ENCODE data around the gene ABCA5.

The ABCA5 gene

DNA sequence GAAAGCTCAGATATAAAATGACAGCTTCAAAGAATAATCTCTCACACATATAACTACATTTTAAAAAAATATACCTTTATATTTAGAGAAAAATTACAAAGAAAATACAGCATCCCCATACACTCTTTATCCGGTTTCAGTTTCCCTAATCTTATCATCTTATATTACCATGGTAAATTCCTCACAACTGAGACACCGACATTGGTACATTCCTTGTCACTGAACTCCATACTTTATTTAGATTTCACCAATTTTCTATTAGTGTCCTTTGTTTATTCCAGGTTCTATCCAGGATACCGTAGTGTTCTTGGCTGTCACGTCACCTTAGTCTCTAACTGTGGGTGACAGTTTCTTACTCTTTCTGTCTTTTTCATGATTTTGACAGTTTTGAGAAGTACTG is 76.3 kb downstream of the ABCA5 start:
- no peak for DNase-seq

GRCh38 chr17:69246726-69247375 is 80.1 kb downstream of the ABCA5 start:
- peak; percentile 35 for DNase-seq

DNA sequence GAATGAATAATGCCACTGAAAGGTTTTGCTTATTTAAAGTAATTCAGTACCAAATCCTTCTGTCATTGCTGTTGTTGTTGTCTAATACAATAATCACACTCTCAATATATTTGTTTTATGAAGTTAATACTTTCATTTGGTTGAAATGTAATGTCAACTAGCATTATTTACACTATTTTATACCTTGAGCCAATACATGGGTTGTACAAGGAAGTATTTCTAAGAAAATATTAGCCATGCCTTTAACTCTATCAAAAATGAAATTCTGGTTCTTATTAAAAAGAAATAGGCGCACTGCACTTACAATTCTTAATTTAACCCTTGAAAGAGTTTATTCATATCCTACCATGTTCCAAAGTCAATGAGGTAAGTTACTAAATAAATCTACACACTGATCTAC is 80.7 kb downstream of the ABCA5 start:
- DNase-seq, result no peak

GRCh38 chr17:69245617-69246016 is 81.3 kb downstream of the ABCA5 start:
- no peak for DNase-seq

DNA sequence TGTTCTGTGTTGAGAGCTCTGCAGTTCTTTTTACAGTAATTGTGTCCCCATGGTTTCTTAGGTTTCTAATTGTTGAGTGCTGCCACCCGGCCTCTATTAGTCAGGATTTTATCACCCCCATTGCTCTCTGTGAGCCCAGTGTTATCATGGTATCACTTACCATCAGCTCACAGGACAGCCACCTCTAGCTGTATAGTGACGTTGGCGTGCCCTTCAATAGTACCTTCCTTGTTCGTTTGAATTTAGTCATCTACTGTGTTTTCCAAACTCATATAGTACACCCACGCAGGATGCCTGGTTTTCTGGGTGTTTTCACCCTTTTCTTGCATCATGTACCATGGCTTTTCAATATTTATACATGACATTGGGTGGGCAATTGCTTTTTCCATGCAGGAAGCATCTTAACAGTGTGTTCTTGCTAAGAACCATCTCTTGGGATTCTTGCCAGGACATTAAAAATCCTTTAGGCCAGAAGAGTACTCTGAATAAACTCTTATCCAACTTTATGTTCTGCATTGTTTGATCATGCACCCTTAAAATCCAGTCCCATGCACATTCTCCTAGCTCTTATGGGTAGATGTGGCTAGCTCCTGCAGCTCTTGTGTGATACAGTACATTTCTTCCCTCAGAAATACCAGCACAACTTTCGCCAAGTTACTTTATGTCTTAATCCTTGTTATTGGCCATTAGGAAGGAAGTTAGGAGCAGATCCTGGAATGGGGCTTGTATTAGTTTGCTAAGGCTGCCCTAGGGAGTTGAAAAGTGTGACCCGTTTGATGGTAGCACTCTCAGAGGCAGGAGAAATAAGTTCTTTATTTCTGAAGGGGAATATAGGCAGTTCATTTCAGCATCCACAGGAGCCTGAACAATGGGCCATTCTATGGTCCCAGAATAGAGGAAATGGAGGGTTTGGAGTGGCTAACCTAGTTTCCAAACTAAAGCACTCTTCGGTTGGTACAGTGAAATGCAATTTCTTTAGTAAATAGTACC is 87.0 kb downstream of the ABCA5 start:
- DNase-seq, result no peak

DNA sequence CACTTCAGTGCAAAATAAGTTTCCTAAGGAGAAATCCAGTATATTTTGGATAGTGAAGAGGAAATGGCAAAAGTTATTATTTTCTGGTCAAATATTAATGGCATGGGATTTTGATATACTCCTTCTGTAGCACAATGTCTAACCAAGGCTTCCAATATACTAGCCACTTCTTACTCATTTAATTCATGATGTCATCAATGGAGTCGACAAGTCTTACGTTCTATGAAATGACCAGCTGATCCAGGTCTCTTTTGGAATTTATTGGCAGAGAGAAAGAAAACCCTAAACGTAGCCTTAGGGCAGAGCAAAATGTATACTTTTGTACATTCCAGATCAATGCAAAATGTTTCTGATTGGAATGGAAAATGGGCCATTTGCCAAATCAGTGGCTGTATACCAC is 90.0 kb downstream of the ABCA5 start:
- no peak for DNase-seq

GRCh38 chr17:69236464-69236863 is 90.5 kb downstream of the ABCA5 start:
- no peak for DNase-seq

- DNase-seq, result peak; percentile 60
Observed at GRCh38 chr17:69235338-69236058, 91.4 kb downstream of the ABCA5 start.

DNA sequence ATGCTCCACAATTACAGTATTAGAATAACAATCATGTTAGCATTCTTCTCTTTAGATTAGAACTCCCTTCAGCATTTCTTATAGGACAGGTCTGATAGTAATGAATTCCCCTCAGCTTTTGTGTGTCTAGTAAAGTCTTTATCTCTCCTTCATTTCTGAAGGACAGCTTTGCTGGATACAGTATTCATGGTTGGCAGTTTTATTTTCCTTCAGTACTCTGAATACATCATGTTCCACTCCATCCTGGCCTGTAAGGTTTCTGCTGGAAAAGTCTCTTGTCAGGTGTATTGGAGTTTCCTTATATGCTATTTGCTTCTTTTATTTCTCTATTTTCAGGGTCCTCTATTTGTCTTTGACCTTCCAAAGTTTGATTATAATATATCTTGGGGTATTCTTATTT is 94.3 kb downstream of the ABCA5 start:
- no peak for DNase-seq

DNA sequence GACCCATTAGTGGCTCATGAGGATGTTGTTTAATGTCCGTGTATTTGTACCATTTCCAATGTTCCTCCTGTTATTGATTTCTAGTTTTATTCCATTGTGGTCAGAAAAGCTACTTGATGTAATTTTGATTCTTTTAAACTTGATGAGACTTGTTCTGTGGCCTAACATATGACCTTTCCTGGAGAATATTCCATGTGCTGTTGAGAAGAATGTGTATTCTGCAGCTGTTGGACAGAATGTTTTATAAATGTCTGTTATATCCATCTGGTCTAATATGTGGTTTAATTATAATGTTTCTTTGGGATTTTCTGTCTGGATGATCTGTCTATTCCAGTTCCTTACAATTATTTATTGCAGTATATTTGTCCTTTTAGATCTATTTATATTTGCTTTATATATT is 95.4 kb downstream of the ABCA5 start:
- no peak for DNase-seq

GRCh38 chr17:69230939-69231338 is 96.0 kb downstream of the ABCA5 start:
- no peak for DNase-seq

DNA sequence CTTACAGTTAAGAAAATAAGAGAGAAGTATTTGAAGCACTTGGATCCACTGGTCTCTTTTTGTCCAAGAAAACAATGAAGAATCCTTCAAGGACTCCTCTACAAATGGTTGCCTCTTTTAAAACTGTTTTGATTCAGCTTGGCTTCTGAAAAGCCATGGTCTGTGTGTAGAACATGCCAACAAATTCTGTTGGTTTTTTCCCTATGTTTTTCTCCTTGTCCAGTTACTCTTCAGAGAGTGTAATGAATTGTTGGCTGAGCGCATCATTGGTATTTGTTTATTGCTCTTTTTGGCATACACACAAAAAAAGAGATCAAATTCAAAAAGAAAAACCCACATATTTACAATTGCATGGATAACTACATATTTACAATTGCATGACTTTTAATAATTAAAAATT is 98.4 kb downstream of the ABCA5 start, which contains the start of gene ABCA10:
TSS of gene ABCA10 (minus strand) at position 249 of the 400 bp plus-strand sequence. CDS start 3,466 bp downstream, outside the sequence.
- no peak for DNase-seq

- DNase-seq, result no peak
Observed at GRCh38 chr17:69228018-69228417, 98.9 kb downstream of the ABCA5 start.

DNA sequence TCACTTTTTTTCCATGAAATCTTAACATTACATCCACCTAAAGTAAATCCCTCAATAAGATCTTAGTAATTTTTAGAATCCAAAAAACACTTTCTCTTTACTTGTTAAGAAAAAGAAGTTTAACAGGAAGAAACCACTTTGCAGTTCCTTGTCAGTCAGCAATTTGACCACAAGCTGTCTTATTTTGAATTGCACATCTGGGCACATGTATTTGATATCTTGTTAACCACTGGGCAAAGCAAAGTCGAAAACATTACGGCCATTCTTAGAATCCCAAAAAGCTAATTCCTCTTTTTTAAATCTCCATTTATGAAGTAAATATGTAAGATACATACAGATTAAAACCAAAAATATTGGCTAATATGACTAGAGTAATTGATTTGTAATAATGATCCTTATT is 99.4 kb downstream of the ABCA5 start:
- DNase-seq, result no peak

DNA sequence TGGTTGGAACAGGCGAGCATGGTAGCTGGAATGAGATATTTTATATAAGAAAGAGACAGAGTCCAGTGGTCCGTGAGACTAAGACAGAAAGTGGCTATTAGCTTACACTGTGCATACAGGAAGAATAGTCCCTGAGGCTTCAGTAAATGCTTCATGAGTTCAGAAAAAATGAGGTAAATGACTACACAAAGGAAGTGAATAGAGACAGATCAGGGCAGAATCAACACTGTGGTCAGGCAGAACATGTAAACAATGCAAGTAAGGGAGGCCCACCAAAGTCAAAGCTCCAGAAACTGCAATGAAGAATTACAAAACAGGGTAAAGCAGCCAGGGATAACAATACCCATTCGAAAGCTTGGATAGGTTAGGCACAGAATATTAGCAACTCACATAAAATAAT is 103.1 kb downstream of the ABCA5 start:
- DNase-seq, result no peak

DNA sequence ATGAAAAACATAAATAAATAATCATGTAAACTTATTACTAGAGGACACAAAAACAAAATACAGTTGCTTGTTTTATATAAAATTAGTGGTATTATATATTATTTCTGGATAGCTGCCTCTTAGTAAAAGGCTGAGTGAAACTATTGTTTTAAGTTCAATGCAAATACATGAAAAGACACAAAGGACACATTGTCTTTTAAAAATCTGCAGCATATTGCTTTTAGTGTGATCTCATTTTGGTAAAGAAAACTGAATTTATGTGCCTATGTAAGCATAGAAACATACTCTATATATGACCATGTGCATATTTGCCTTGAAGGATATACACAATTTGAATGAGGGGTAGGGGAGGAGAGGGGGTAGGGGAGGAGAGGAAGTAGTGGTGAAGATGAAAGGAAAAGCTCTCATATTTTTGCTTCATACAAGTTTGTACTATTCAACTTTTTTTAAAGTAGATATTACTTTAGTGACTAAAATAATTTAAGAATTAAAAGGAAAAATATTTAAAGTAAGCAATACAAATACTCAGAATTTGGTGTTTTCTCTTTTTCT is 104.2 kb downstream of the ABCA5 start:
- DNase-seq, result no peak

DNA sequence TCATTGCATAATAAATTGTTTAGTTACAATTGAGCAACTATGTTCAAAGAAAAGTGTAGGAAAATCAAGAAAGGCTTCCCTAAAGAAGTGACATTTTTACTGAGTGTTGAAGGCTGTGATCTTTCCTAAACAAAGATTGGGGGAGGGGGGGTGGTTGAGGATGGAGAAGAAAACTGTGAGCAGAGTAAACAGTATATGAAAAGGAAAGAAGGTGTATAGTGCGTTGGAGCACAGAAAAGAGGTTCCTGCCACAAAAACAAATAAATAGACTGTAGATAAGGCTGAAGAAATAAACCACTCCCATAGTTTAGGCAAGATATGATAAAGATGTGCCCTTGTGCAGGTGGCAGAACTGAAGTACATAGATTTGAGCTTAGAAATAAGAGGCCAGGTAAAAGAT is 106.8 kb downstream of the ABCA5 start:
- no peak for DNase-seq

DNA sequence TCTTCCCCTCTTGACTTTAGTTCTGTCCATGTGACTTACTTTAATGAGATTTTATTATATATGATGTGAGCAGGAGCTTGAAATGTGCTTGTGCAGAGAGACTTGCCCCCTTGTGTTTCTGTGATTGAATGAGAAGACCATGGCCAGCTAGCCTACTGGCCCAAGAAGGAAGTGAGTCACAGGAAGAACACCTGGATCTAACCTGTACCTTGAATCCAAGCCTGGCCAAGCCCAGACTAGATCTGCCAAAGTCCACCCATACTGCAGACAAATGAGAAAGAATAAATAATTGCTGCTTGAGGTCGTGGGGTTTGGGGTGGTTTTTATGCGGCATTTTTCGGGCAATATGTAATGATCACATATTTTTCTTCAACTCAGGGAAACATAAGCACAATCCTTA is 107.9 kb downstream of the ABCA5 start:
- DNase-seq, result no peak

GRCh38 chr17:69213059-69213813 is 113.7 kb downstream of the ABCA5 start:
- DNase-seq, result no peak

DNA sequence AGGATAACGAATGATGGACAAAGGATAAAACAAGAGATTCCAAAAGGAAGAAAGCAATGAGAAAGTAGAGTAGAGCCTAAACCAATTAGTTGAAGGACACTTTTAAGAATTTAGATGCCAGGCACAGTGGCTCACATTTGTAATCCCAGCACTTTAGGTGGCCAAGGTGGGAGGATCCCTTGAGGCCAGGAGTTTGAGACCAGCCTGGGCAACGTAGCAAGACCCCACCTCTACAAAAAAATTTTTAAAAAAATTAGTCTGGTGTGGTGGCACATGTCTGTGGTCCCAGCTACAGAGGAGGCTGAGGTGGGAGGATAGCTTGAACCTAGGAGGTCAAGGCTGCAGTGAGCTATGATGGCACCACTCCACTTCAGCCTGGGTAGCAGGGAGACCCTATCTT is 118.3 kb downstream of the ABCA5 start:
- DNase-seq, result no peak

GRCh38 chr17:69207151-69207550 is 119.8 kb downstream of the ABCA5 start:
- no peak for DNase-seq

- no peak for DNase-seq
Observed at GRCh38 chr17:69198238-69198637, 128.7 kb downstream of the ABCA5 start.
